Ishikawa (cell line): ENCODE data around the gene METTL8.

Experiments used
- TAF1 ChIP-seq: IDR thresholded peaks from 2 replicates; pipeline ENCODE4 v1.6.1; 2012; ENCODE audit warnings: low read depth, mild to moderate bottlenecking
- TCF12 ChIP-seq: IDR thresholded peaks from 2 replicates; pipeline ENCODE4 v1.6.1; 2012; ENCODE audit warnings: low read depth
- TEAD4 ChIP-seq: IDR thresholded peaks from 2 replicates; pipeline ENCODE4 v1.6.1; 2012

GRCh38 chr2:171386627-171387026 is 47.2 kb downstream of the METTL8 start:
- TF ChIP-seq TEAD4 (no peak), TCF12 (no peak), TAF1 (no peak)
